PC-3 (cell line): Measurements from ENCODE around the gene HCFC2.

Source experiments
- EZH2 ChIP-seq: fragments of 300-600 bp; sonication (generic); IDR thresholded peaks from one replicate; pipeline ENCODE4 v1.6.1; 2017; ENCODE audit warnings: antibody characterized with exemption, mild to moderate bottlenecking, low read length; ENCODE audit not compliant: unreplicated experiment
- EZH2phosphoT487 ChIP-seq: fragments of 300-600 bp; sonication (generic); IDR thresholded peaks from 2 replicates; pipeline ENCODE4 v1.6.1; 2018; ENCODE audit warnings: mild to moderate bottlenecking, antibody characterized with exemption, low read length, borderline replicate concordance
- TF ChIP-seq, protein P1 (sequence below): fragments of 300-600 bp; sonication (generic); conservative IDR thresholded peaks from 2 replicates; pipeline ENCODE4 v1.5.1; 2017; ENCODE audit warnings: antibody characterized with exemption, low read depth, mild to moderate bottlenecking, low read length

DNA sequence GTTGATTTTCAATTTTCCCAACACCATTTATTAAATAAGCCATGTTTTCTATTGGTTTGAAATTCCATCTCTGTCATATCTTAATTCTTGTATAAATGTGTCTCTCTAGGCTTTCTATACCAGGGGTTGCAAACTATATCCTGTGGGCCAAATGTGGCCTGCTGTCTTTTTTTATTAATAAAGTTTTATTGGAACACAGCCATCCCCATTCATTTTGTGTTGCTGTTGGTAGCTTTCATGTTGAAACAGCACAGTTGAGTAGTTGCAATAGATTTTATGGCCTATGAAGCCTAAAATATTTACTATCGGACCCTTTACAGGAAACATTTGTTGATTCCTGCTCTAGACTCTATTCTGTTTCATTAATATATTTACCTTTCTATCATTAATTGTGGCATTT, 9.4 kb downstream of the HCFC2 start:
- TF ChIP-seq EZH2 (no peak), EZH2phosphoT487 (no peak)
- TF ChIP-seq, protein P1, sequence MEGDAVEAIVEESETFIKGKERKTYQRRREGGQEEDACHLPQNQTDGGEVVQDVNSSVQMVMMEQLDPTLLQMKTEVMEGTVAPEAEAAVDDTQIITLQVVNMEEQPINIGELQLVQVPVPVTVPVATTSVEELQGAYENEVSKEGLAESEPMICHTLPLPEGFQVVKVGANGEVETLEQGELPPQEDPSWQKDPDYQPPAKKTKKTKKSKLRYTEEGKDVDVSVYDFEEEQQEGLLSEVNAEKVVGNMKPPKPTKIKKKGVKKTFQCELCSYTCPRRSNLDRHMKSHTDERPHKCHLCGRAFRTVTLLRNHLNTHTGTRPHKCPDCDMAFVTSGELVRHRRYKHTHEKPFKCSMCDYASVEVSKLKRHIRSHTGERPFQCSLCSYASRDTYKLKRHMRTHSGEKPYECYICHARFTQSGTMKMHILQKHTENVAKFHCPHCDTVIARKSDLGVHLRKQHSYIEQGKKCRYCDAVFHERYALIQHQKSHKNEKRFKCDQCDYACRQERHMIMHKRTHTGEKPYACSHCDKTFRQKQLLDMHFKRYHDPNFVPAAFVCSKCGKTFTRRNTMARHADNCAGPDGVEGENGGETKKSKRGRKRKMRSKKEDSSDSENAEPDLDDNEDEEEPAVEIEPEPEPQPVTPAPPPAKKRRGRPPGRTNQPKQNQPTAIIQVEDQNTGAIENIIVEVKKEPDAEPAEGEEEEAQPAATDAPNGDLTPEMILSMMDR = no peak
